Measurements from ENCODE around the gene SEPTIN12. TPM values are rescaled to one million over a fixed set of nuclear protein-coding genes. Genes with fewer than 3 reads are reported as not detected.
"Not testable (repeated sequence)": the region's sequence is repeated elsewhere in the genome, so short reads cannot be mapped to it uniquely, and the experiment has no call there.

Gene SEPTIN12
- total and polyA plus RNA-seq, 2 donors: 0.14 TPM; not detected in 1

DNA sequence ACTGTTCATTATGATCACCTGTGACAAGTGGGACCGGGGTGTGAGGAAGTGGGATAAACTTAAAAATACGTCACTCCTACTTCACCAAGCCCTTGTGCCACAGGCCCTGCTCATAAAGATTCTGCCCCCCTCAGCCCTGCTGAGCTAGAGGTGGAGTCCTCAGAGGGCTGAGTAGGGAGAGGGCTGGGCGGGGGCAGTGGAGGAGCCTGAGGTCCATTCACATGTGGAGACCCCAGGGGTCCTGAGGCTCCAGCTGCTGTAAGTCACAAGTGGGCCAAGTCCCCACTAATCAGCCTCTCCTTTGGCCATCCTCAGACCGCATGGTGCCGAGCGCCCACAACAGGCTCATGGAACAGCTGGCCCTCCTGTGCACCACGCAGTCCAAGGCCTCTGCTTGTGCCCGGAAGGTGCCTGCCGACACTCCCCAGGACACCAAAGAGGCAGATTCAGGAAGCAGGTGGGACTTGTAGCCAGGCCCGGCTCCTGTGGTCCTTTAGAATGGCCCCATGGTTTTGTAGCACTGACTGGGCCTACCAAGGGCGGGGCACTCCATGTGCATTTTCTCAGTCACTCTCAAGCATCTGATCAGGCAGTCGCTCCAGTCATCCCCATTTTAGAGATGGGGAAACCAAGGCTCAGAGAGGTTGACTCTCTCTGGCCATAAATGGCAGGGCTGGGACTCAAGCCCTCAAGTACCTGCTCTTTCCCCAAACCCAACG is 43.4 kb downstream of the SEPTIN12 start:
- DNase-seq (ENCODE audit: low read depth in 6 of 9, low spot score in 9 of 9): no peak
- no peak overlapping the region for H3K27ac ChIP-seq (ENCODE audit: low read depth in 1 of 2, low read length in 1 of 2)
- WGBS: 92% methylated on average over 13 of the region's 13 CpGs

GRCh38 chr16:4743226-4743878 is 44.8 kb downstream of the SEPTIN12 start:
- Histone ChIP-seq H3K36me3 (ENCODE audit: control insufficient read depth in 2 of 2, insufficient read depth in 2 of 2, low read length in 1 of 2) (no peaks in the 10 kb centered on the region), H3K4me3 (ENCODE audit: low read length in 2 of 2) (peak overlapping the region in 1 of 2 donors; percentile 18), H3K4me1 (ENCODE audit: control insufficient read depth in 2 of 2, insufficient read depth in 2 of 2, low read length in 2 of 2) (peaks cover 11 to 35% of the 10 kb centered on the region in 2 donors), H3K9me3 (ENCODE audit: control insufficient read depth in 2 of 2, insufficient read depth in 1 of 2, low read length in 1 of 2) (no peaks in the 10 kb centered on the region), H3K27ac (ENCODE audit: low read depth in 1 of 2, low read length in 1 of 2) (no peak overlapping the region), H3K27me3 (ENCODE audit: control insufficient read depth in 2 of 2, insufficient read depth in 1 of 2, low read length in 1 of 2) (no peaks in the 10 kb centered on the region)
- peak in 1 of 9 donors; percentile 38 for DNase-seq (ENCODE audit: low read depth in 6 of 9, low spot score in 9 of 9)
- WGBS: 53% methylated on average over 14 of the region's 14 CpGs

More for the DNA sequence above, 43.4 kb downstream of the SEPTIN12 start:
- H3K4me3 ChIP-seq (ENCODE audit: low read length in 2 of 2): no peak overlapping the region
- peaks cover 1 to 3% of the 10 kb centered on the region in 2 donors for H3K36me3 ChIP-seq (ENCODE audit: control insufficient read depth in 2 of 2, insufficient read depth in 2 of 2, low read length in 1 of 2)
- H3K4me1 ChIP-seq (ENCODE audit: control insufficient read depth in 2 of 2, insufficient read depth in 2 of 2, low read length in 2 of 2): peaks cover 14 to 44% of the 10 kb centered on the region in 2 donors
- no peaks in the 10 kb centered on the region for H3K27me3 ChIP-seq (ENCODE audit: control insufficient read depth in 2 of 2, insufficient read depth in 1 of 2, low read length in 1 of 2)
- no peaks in the 10 kb centered on the region for H3K9me3 ChIP-seq (ENCODE audit: control insufficient read depth in 2 of 2, insufficient read depth in 1 of 2, low read length in 1 of 2)

DNA sequence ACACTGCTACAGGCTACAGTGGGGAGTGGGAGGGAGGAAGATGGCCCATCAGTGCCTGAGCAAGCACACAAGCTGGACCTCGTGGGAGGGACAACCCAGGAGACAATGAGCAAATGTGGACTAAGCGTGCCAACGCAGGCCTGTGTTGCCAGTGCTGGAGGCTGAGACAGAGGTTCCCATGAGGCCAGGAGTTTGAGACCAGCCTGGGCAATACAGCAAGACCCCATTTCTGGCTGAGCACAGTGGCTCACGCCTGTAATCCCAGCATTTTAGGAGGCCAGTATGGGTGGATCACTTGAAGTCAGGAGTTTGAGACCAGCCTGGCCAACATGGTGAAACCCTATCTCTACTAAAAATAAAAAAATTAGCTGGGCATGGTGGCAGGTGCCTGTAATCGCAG is 49.8 kb downstream of the SEPTIN12 start:
- H3K4me1 ChIP-seq (ENCODE audit: control insufficient read depth in 2 of 2, insufficient read depth in 2 of 2, low read length in 2 of 2): peaks cover 7 to 21% of the 10 kb centered on the region in 2 donors
- H3K27ac ChIP-seq (ENCODE audit: low read depth in 1 of 2, low read length in 1 of 2); H3K4me3 ChIP-seq (ENCODE audit: low read length in 2 of 2); DNase-seq (ENCODE audit: low read depth in 6 of 9, low spot score in 9 of 9); H3K36me3 ChIP-seq (ENCODE audit: control insufficient read depth in 2 of 2, insufficient read depth in 2 of 2, low read length in 1 of 2); H3K9me3 ChIP-seq (ENCODE audit: control insufficient read depth in 2 of 2, insufficient read depth in 1 of 2, low read length in 1 of 2); H3K27me3 ChIP-seq (ENCODE audit: control insufficient read depth in 2 of 2, insufficient read depth in 1 of 2, low read length in 1 of 2): not testable (repeated sequence)
- 96% methylated on average over 5 of the region's 5 CpGs for WGBS

DNA sequence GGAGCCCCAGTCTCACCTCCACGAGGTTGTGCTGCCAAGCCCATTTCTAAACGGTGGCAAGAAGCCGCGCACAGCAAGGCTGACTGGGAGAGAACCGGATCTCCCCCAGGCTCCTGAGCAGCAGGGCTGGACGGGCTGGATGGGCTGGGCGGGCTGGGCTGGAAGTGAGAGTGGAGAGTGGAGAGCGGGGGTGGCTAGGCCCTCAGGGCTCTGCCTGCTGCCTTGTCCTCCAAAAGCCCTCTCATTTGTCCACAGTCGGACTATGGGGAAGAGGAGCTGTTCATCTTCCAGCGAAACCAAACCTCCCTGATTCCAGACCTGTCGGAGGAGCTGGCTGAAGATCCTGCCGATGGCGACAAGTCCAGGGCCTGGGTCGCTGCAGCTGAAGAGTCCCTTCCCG is 50.6 kb downstream of the SEPTIN12 start:
- no peak for DNase-seq (ENCODE audit: low read depth in 6 of 9, low spot score in 9 of 9)

GRCh38 chr16:4736546-4736945 is 51.6 kb downstream of the SEPTIN12 start:
- Histone ChIP-seq H3K4me1 (ENCODE audit: control insufficient read depth in 2 of 2, insufficient read depth in 2 of 2, low read length in 2 of 2) (peaks cover 10 to 17% of the 10 kb centered on the region in 2 donors), H3K4me3 (ENCODE audit: low read length in 2 of 2) (no peak overlapping the region), H3K36me3 (ENCODE audit: control insufficient read depth in 2 of 2, insufficient read depth in 2 of 2, low read length in 1 of 2) (no peaks in the 10 kb centered on the region), H3K9me3 (ENCODE audit: control insufficient read depth in 2 of 2, insufficient read depth in 1 of 2, low read length in 1 of 2) (peaks cover 0 to 4% of the 10 kb centered on the region in 2 donors), H3K27ac (ENCODE audit: low read depth in 1 of 2, low read length in 1 of 2) (no peak overlapping the region), H3K27me3 (ENCODE audit: control insufficient read depth in 2 of 2, insufficient read depth in 1 of 2, low read length in 1 of 2) (no peaks in the 10 kb centered on the region)
- WGBS: 97% methylated on average over 4 of the region's 4 CpGs
- DNase-seq (ENCODE audit: low read depth in 6 of 9, low spot score in 9 of 9): no peak

More for the DNA sequence above, 50.6 kb downstream of the SEPTIN12 start:
- peaks cover 10 to 17% of the 10 kb centered on the region in 2 donors for H3K4me1 ChIP-seq (ENCODE audit: control insufficient read depth in 2 of 2, insufficient read depth in 2 of 2, low read length in 2 of 2)
- 93% methylated on average over 15 of the region's 15 CpGs for WGBS
- peaks cover 0 to 4% of the 10 kb centered on the region in 2 donors for H3K9me3 ChIP-seq (ENCODE audit: control insufficient read depth in 2 of 2, insufficient read depth in 1 of 2, low read length in 1 of 2)
- no peak overlapping the region for H3K4me3 ChIP-seq (ENCODE audit: low read length in 2 of 2)
- H3K27ac ChIP-seq (ENCODE audit: low read depth in 1 of 2, low read length in 1 of 2): no peak overlapping the region
- H3K27me3 ChIP-seq (ENCODE audit: control insufficient read depth in 2 of 2, insufficient read depth in 1 of 2, low read length in 1 of 2): no peaks in the 10 kb centered on the region
- H3K36me3 ChIP-seq (ENCODE audit: control insufficient read depth in 2 of 2, insufficient read depth in 2 of 2, low read length in 1 of 2): no peaks in the 10 kb centered on the region

DNA sequence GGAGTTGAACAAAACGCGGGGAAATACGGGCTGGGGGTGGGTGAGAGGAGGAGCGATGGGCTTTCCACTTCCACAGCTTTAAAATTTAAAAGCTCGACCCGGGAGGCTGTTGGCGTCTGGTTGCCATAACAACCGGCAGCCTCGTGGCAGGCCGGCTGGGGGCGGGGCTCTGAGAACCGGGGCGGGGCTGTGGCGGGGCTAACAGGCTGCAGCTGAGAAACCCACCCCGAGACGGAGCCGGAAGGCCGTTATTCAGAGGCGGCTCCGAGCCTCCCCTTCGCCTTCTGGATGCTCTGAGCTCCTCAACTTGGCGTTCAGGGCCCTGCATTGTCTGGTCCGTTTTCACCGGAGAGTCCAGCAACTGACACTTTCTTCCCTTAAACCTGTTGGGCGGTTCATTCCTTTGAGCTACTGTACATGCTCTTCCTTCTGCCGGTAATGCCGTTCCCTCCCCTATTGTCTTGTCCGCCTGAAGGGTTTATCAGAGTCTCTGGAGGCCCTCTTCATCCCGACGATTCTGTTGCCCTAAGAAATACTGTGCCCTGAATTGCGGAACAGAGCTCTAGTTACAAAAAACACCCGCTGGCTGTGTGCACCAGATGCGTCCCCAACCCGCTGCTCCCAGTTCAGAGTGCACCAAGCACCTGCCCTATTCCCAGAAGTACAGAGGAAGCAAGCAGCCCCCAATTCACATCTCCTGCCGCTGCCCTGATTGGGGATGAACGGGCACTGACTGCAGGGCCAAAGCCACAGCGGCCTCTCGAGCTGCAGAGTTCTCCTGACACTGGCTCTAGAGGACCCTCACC is 53.2 kb downstream of the SEPTIN12 start:
- Histone ChIP-seq H3K36me3 (ENCODE audit: control insufficient read depth in 2 of 2, insufficient read depth in 2 of 2, low read length in 1 of 2) (no peaks in the 10 kb centered on the region), H3K9me3 (ENCODE audit: control insufficient read depth in 2 of 2, insufficient read depth in 1 of 2, low read length in 1 of 2) (peaks cover 0 to 4% of the 10 kb centered on the region in 2 donors), H3K27me3 (ENCODE audit: control insufficient read depth in 2 of 2, insufficient read depth in 1 of 2, low read length in 1 of 2) (no peaks in the 10 kb centered on the region), H3K4me1 (ENCODE audit: control insufficient read depth in 2 of 2, insufficient read depth in 2 of 2, low read length in 2 of 2) (peaks cover 10 to 17% of the 10 kb centered on the region in 2 donors), H3K27ac (ENCODE audit: low read depth in 1 of 2, low read length in 1 of 2) (peak overlapping the region; percentile 57 to 87), H3K4me3 (ENCODE audit: low read length in 2 of 2) (peak overlapping the region; percentile 73 to 93)
- 4% methylated on average over 38 of the region's 38 CpGs for WGBS
- DNase-seq (ENCODE audit: low read depth in 6 of 9, low spot score in 9 of 9): peak; percentile 70 to 94 (median 87)

GRCh38 chr16:4734063-4734729 is 53.9 kb downstream of the SEPTIN12 start, which contains the start of the genes ANKS3 and DNAAF8:
TSS of gene ANKS3 (minus strand) at chr16:4734271. CDS start at chr16:4730149, 4,122 bp downstream.
TSS of gene DNAAF8 (plus strand) at chr16:4734537. CDS start at chr16:4736515, 1,978 bp downstream.
- WGBS: under 1% methylated on average over 70 of the region's 70 CpGs
- peak within 1 kb of the TSS; percentile 73 to 93 for H3K4me3 ChIP-seq (ENCODE audit: low read length in 2 of 2)
- H3K27me3 ChIP-seq (ENCODE audit: control insufficient read depth in 2 of 2, insufficient read depth in 1 of 2, low read length in 1 of 2): no peaks in the 10 kb centered on the region
- no peaks in the 10 kb centered on the region for H3K36me3 ChIP-seq (ENCODE audit: control insufficient read depth in 2 of 2, insufficient read depth in 2 of 2, low read length in 1 of 2)
- peak; percentile 44 to 83 (median 62) for DNase-seq (ENCODE audit: low read depth in 6 of 9, low spot score in 9 of 9)
- peak within 1 kb of the TSS; percentile 57 to 87 for H3K27ac ChIP-seq (ENCODE audit: low read depth in 1 of 2, low read length in 1 of 2)
- H3K9me3 ChIP-seq (ENCODE audit: control insufficient read depth in 2 of 2, insufficient read depth in 1 of 2, low read length in 1 of 2): peaks cover 0 to 4% of the 10 kb centered on the region in 2 donors
- peaks cover 10 to 17% of the 10 kb centered on the region in 2 donors for H3K4me1 ChIP-seq (ENCODE audit: control insufficient read depth in 2 of 2, insufficient read depth in 2 of 2, low read length in 2 of 2)

- H3K27ac ChIP-seq (ENCODE audit: low read depth in 1 of 2, low read length in 1 of 2): peak overlapping the region in 1 of 2 donors; percentile 47
- H3K9me3 ChIP-seq (ENCODE audit: control insufficient read depth in 2 of 2, insufficient read depth in 1 of 2, low read length in 1 of 2): peaks cover 0 to 4% of the 10 kb centered on the region in 2 donors
- peaks cover 0 to 4% of the 10 kb centered on the region in 2 donors for H3K36me3 ChIP-seq (ENCODE audit: control insufficient read depth in 2 of 2, insufficient read depth in 2 of 2, low read length in 1 of 2)
- H3K4me1 ChIP-seq (ENCODE audit: control insufficient read depth in 2 of 2, insufficient read depth in 2 of 2, low read length in 2 of 2): peaks cover 10 to 17% of the 10 kb centered on the region in 2 donors
- H3K4me3 ChIP-seq (ENCODE audit: low read length in 2 of 2): peak overlapping the region; percentile 73 to 93
- no peaks in the 10 kb centered on the region for H3K27me3 ChIP-seq (ENCODE audit: control insufficient read depth in 2 of 2, insufficient read depth in 1 of 2, low read length in 1 of 2)
- WGBS: 0% methylated on average over 19 of the region's 19 CpGs
- DNase-seq (ENCODE audit: low read depth in 6 of 9, low spot score in 9 of 9): no peak
Measured at GRCh38 chr16:4733747-4734062, 54.4 kb downstream of the SEPTIN12 start.
